ENCODE results near the gene ARL10.
"Not testable (repeated sequence)": the region's sequence is repeated elsewhere in the genome, so short reads cannot be mapped to it uniquely, and the experiment has no call there.

ARL10 gene

DNA sequence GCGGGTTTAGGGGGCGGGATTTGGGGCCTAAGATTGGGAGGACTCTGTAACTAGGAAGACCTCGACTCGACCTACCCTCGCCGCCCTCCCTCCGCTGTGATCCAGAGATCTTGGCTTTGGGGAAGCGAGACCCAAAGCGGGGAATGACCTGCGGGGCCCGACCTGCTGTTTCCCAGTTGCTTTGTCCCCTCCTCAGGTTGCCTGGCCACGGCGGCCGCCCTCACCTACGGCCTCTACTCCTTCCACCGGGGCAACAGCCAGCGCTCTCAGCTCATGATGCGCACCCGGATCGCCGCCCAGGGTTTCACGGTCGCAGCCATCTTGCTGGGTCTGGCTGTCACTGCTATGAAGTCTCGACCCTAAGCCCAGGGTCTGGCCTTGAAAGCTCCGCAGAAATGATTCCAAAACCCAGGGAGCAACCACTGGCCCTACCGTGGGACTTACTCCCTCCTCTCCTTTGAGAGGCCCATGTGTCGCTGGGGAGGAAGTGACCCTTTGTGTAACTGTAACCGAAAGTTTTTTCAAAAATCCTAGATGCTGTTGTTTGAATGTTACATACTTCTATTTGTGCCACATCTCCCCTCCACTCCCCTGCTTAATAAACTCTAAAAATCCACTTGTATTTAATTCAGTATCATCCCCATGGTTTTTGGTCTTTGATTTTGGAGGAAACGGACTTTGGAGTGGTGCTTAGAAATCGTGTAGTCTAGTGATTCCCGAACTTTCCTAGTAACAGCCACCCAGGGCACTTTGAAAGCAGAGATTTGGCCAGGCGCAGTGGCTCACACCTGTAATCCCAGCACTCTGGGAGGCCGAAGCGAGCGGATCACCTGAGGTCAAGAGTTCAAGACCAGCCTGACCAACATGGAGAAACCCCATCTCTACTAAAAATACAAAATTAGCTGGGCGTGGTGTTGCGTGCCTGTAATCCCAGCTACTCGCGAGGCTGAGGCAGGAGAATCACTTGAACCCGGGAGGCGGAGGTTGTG, 24.1 kb downstream of the ARL10 start:
- DNase-seq: no peak

- DNase-seq: no peak
Observed at GRCh38 chr5:176391479-176391878, 26.2 kb downstream of the ARL10 start.

DNA sequence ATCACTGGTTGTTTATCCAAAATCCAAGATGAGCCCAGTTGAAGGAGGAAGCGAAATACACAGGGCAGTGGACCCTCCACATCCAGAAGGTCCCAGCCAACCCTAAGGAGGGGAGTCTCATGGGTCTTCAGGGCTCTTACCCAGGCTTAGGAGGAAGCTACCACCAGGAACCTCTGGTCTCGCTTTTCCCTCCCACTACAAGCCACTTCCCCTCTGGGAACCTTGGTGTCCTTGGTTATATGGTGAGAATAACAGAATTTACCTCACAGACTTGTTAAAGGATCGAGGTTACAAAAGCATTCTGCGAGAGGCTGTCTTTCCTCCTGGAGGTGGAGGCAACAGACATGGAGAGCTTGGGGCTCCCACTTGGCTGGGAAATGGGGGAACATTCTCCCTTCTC, 26.7 kb downstream of the ARL10 start:
- no peak for DNase-seq

DNA sequence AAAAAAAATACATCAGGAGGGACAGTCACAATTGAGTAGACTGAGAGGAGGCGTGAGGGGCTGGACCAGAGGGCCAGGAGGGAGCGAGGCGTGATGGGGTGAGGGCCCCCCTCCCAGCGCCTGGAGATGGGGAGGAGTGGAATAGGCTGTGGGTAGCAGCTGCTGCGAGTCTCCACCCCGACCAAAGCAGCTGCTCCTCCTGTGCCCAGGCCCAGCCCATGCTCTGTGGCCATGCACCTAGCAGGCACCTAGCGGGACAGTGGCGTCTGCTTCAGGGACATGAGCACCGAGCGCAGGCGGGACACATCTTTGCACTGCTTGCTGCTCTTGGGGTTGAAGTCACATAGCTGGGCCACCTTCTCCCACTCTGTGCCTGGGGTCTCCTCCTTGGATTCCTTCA, 27.2 kb downstream of the ARL10 start:
- no peak for DNase-seq

DNA sequence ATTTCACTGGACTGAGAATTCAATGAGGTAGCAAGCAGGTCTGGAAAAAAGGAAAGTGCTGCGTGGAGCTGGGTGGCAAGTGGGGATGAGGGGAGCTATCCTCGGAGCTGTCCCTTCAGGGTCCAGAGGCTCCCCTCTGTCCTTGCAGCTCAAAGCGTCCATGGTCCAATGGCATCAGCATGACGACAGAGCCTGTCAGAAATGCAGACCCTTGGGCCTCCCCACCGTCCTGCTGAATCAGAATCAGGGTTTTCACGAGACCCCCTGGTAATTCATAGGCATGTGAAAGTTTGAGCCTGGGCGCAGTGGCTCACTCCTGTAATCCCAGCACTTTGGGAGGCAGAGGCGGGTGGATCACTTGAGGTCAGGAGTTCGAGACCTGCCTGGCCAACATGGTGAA, 28.8 kb downstream of the ARL10 start:
- no peak for DNase-seq

DNA sequence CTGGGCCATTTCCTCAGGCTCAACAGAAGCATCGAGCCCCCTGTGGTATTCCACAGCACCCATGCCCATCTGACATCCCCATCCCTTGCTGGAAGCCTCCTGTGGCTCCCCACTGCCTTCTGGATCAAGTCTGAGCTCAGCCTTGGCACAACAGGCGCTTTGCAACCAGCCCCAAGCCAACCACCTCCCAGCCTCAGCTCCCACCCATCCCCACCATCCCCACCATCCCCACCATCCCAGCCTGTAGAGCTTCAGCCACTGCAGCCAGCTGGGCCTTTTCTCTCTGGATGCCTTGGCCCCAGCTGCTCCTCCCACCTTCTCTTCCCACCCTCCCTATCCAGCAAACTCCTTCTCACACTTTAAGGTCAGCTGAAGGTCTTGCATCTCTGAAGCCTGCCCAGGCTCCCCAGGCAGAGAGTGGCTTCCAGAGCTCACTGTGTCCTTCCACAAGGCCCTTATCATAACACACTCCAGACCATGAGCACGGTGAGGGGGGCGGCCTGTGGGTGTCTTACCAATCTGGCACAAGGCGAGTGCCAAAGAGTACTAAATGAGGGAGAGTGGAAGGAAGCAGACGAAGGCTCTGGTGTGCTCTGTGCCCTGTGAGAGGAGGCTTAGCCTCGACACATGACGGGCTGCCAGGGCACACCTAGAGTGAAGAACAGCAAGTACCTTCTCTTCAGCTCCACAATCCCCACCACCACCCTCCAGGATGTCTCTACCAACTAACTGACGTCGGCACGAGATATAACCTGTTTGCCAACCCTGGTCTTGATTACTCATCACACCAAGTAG, 29.8 kb downstream of the ARL10 start:
- DNase-seq: no peak

DNA sequence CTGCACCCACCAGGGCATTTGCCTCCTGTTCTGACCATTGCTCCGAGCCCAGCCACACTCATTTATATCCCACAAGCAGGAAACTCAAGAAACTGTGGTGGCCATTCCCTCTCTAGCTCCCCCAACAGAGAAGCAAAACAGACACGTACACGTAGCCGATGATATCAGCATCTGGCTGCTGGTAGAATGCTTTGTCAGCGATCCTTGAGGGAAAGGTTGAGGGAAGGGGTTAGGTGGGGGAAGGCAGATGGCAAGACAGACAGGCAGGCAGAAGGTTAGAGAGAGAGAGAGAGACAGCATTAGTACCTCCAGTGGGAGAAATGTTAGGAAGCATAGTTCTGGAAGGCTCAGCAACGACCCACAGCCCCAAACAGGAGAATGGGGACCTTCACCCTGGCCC, 31.0 kb downstream of the ARL10 start:
- no peak for DNase-seq

- DNase-seq: no peak
Observed at GRCh38 chr5:176397736-176398420, 32.6 kb downstream of the ARL10 start.

DNA sequence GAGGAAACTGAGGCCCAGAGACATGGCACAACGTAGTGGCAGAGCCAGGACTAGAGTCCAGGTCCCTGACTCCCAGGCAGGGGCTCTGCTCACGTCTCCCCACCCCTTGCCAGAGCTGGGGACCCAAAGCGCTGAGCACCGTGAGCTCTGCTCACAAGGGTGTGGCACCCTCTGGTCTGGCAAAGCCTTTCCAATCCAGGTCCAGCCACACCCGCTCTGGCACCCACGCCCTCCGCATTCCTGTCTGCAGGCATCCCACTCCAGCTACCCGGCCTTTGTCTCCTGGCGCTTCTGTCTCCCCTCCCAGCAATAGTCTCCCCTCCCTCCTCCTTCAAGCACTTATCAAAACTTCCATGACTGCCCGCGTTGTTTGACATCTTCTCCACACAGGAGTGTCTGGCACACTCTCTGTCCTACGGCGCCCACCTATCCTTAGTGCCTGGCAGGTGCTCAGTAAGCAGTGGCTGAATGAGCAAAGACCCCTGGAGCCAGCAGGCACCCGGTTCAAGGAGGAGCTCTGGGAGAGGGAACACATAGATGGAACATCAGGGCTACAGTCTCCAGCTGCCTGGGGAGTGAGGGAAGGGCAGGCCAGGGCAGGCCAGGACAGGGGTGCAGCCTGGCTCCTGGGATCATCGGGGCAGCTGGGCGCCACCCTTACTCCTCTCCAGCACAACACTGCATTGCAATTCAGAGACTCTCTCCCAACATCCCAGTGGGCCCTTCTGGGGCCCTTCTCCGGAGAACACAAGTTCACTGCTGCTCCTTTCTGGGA, 35.3 kb downstream of the ARL10 start:
- no peak for DNase-seq

DNA sequence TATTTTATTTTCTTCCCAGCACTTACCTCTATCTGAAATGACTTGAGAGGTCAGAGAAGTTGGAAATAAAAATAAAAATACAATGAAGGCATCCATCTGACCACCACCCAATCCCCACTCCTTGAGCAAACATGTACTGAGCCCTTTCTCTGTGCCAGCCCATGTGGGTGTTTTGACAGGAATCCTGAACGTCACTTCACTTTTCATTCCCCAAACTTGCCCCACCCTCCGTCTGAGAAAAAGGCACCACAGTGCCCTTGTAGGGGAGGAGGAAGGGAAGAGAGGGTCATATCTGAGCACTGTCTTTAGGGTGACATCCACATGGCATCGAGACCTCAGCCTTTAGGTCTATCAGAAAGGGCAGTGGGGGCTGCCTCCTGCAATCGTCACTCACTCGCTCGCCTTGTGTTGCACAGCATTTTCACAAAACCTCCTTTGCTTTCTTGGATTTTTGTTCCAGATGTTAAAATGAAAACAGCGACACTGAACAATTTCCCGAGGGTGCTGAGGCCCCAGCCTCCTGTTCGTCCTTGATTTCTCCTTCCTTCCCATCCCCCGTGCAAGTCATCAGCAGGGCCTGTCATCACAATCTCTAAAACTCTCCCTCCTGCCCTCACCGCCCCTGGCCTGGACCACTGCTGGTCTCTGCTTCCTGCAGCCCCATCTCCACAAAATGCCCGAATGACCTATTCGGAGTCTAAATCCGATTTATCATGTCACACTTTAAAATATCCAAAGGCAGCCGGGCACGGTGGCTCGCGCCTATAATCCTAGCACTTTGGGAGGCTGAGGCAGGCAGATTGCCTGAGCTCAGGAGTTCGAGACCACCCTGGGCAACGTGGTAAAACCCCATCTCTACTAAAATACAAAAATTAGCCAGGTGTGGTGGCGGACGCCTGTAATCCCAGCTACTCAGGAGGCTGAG, 36.3 kb downstream of the ARL10 start:
- DNase-seq: no peak

- no peak for DNase-seq
Observed at GRCh38 chr5:176405656-176406435, 40.6 kb downstream of the ARL10 start.

- no peak for DNase-seq
Observed at GRCh38 chr5:176406436-176407052, 41.3 kb downstream of the ARL10 start.

GRCh38 chr5:176407456-176408251, 42.4 kb downstream of the ARL10 start:
- DNase-seq: no peak

DNA sequence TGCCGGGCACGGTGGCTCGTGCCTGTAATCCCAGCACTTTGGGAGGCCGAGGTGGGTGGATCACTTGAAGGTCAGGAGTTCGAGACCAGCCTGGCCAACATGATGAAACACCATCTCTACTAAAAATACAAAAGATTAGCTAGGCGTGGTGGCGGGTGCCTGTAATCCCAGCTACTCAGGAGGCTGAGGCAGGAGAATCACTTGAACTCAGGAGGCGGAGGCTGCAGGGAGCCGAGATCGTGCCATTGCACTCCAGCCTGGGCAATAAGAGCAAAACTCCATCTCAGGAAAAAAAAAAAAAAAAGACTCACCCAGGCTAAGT, 42.9 kb downstream of the ARL10 start:
- not testable (repeated sequence) for DNase-seq

GRCh38 chr5:176408590-176408989, 43.3 kb downstream of the ARL10 start:
- DNase-seq: no peak

DNA sequence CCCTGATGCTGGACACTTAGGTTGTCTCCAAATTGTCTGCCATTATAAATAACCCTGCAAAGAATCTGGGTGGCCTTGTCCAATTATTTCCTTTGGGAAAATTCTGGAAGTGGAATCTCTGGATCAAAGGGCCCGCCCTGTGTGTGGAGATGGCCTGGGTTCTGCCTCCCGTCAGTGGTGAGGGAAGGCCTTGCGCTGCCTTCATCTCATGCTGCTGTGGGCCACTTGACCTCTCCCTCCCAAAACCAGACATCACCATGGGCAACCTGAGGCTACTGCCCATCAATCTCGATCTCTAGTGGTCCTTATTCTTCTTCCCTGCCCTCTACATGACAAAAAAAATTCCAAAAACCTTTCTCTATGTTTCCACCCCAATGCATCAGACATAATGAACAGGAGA, 44.5 kb downstream of the ARL10 start:
- no peak for DNase-seq

GRCh38 chr5:176410486-176411180, 45.3 kb downstream of the ARL10 start:
- no peak for DNase-seq

DNA sequence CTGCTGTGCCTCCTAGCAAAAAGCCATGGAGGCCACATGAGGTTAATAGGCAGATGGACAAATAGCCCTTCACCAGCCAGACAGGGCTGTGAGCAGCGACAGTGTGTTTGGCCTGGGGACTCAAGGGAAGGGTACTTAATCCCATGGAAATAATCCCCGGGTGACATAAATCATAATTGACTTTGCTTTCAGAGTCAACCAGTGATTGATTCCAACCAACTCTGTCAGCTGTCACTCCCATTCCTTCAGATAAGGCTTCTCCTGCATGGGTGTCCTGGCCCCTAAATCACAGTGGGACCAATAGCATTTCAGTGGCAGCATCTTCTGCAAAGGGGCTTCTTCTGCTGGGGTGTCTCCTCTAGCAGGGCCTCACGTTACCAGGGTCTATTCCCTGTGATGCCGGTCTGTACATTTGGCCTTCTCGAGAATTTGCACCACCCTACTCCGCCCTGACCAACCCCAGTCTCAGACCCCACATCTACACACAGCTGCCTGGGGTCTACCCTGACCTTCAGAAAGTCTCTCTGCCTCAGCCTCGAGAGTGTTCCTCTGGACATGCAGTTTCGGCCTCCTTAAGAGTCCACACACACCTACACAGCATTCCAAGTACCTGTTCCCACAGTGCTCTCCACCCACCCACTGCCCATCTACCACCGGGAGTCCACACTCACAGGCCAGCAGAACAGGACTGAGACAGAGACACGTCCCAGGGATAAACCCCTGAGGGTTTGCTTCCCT, 47.4 kb downstream of the ARL10 start:
- DNase-seq: no peak
